GM19043 (cell line): ENCODE data around the gene CYB5D1.

Experiments used
- ATAC-seq: cut with Tn5 transposase; IDR thresholded peaks from one replicate; pipeline ENCODE4 v1.9.1; 2021; ENCODE audit warnings: low read depth; ENCODE audit not compliant: unreplicated experiment

Gene CYB5D1

DNA sequence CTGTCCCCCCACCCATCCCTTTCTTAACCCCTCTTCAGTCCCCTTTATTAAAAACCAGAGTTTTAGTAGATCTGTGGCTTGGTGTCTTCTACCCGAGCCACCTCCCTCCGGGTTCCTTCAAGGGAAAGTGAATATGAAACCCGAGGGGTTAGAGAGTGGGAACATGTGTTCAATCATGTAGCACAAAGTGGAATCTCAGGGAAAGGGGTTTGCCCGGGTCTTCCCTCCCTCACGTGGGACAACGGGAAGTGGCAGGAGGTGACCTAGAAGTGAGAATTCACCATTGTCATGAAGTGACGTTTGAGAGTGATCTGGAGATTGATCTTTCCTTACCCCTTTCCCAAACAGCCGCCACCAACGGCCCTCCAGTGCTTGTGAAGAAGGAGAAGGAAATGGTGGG is 53.3 kb downstream of the CYB5D1 start:
- no peak for ATAC-seq
